Thyroid gland (tissue), 4 donors: Measurements from ENCODE around the gene LTB4R.
A peak's percentile ranks its signal among the peaks of the same experiment; 100 is the strongest.

ENCODE experiments used
- CTCF ChIP-seq, 6 experiments: fragments of 200-600 bp in 3 of 6; fragments of 450-650 bp in 3 of 6; sonication (generic) in 3 of 6; IDR thresholded peaks; one replicate each; pipeline ENCODE4 v1.5.1; 2016 to 2019; ENCODE audit warnings: antibody characterized with exemption in 6 of 6, mild to moderate bottlenecking in 2 of 6, inconsistent platforms in 1 of 6, moderate library complexity in 1 of 6
- POLR2A ChIP-seq, 2 donors: fragments of 450-650 bp; IDR thresholded peaks; one replicate each; pipeline ENCODE4 v1.6.1; 2017; ENCODE audit warnings: antibody characterized with exemption in 2 of 2, mild to moderate bottlenecking in 2 of 2, moderate library complexity in 1 of 2

GRCh38 chr14:24365600-24366412, 54.5 kb downstream of the LTB4R start:
- TF ChIP-seq POLR2A (IDR thresholded peaks at IDR 0.05): peak in 1 of 2 donors; percentile 31
- TF ChIP-seq CTCF (IDR thresholded peaks at IDR 0.05): peak; percentile 70 to 95 (median 86)
